DOHH2 (cell line): ENCODE measurements around the gene PAX7.

Experiments used
- EZH2phosphoT487 ChIP-seq: fragments of 200-600 bp; sonication (generic); IDR thresholded peaks from 2 replicates; pipeline ENCODE4 v1.6.1; 2017; ENCODE audit warnings: borderline replicate concordance, mild to moderate bottlenecking, antibody characterized with exemption, low read length, moderate library complexity, mixed read lengths
- TF ChIP-seq, protein P1 (sequence below): fragments of 200-600 bp; sonication (generic); IDR thresholded peaks from one replicate; pipeline ENCODE4 v1.5.1; 2014; ENCODE audit warnings: antibody characterized with exemption, mild to moderate bottlenecking, low read depth, low read length; ENCODE audit not compliant: poor library complexity, severe bottlenecking

- TF ChIP-seq, protein P1, sequence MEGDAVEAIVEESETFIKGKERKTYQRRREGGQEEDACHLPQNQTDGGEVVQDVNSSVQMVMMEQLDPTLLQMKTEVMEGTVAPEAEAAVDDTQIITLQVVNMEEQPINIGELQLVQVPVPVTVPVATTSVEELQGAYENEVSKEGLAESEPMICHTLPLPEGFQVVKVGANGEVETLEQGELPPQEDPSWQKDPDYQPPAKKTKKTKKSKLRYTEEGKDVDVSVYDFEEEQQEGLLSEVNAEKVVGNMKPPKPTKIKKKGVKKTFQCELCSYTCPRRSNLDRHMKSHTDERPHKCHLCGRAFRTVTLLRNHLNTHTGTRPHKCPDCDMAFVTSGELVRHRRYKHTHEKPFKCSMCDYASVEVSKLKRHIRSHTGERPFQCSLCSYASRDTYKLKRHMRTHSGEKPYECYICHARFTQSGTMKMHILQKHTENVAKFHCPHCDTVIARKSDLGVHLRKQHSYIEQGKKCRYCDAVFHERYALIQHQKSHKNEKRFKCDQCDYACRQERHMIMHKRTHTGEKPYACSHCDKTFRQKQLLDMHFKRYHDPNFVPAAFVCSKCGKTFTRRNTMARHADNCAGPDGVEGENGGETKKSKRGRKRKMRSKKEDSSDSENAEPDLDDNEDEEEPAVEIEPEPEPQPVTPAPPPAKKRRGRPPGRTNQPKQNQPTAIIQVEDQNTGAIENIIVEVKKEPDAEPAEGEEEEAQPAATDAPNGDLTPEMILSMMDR, result no peak
- no peak for TF ChIP-seq EZH2phosphoT487
Measured at GRCh38 chr1:18638835-18639364, 8.3 kb downstream of the PAX7 start.
